D721Med (cell line): Measurements from ENCODE around the gene PNRC2.
"Not testable (repeated sequence)": the region's sequence is repeated elsewhere in the genome, so short reads cannot be mapped to it uniquely, and the experiment has no call there.

Source experiments
- DNase-seq: peaks from one replicate; pipeline ENCODE4 v3.0.0; 2011; ENCODE audit warnings: low spot score; ENCODE audit not compliant: insufficient read length
- FAIRE-seq: peaks from 2 replicates; lab custom pipeline; 2011; peaks lifted over from hg19 to GRCh38; lab: Jason Lieb, UNC
- CTCF ChIP-seq: IDR thresholded peaks from 2 replicates; pipeline ENCODE4 v1.5.1; 2012; ENCODE audit warnings: mild to moderate bottlenecking, control low read depth; ENCODE audit not compliant: insufficient read depth; ENCODE audit errors: missing control alignments

PNRC2 gene

GRCh38 chr1:23953020-23953419, 6.6 kb upstream of the PNRC2 start:
- FAIRE-seq (no peak), DNase-seq (no peak)
- no peak for TF ChIP-seq CTCF

- no peak for DNase-seq
- no peak for TF ChIP-seq CTCF
- FAIRE-seq = no peak
These were observed 2.5 kb upstream of the PNRC2 start for GRCh38 chr1:23957096-23957495.

GRCh38 chr1:23958040-23958809, 1.4 kb upstream of the PNRC2 start:
- FAIRE-seq, DNase-seq: not testable (repeated sequence)

- FAIRE-seq = no peak
- TF ChIP-seq CTCF = no peak
- no peak for DNase-seq
These were observed 693 bp upstream of the PNRC2 start for GRCh38 chr1:23958810-23959460.

GRCh38 chr1:23960291-23961020, 828 bp downstream of the PNRC2 start:
- TF ChIP-seq CTCF = no peak
- FAIRE-seq = no peak
- DNase-seq = no peak

- FAIRE-seq = no peak
- no peak for TF ChIP-seq CTCF
- no peak for DNase-seq
These were observed 4.1 kb downstream of the PNRC2 start for GRCh38 chr1:23963617-23964234.

- no peak for DNase-seq
- FAIRE-seq = no peak
- no peak for TF ChIP-seq CTCF
These were observed 4.6 kb downstream of the PNRC2 start for GRCh38 chr1:23964235-23964668.
